Measurements from ENCODE around the gene RERE. TPM values are rescaled to one million over a fixed set of nuclear protein-coding genes. Genes with fewer than 3 reads are reported as not detected.

RERE gene
- total RNA-seq, 1 donor from 2014 or later = 76.8 TPM

Small RNAs within 50 kb of the gene (microRNA-seq; reads per million reads assigned to microRNA genes)
- gene MIR6728 (ENCODE audit: unreplicated experiment) = not detected

Other genes starting within 250 kb of the RERE start
- 744 and 748 TPM in 2 replicates for gene ENO1, start 61.0 kb upstream of the RERE start, total RNA-seq
- not detected in 2 replicates for gene CA6, start 128.2 kb upstream of the RERE start, total RNA-seq
- gene SLC2A7, start 208.8 kb upstream of the RERE start, total RNA-seq = not detected in 2 replicates